ENCODE results near the gene FAM120B.

FAM120B gene

DNA sequence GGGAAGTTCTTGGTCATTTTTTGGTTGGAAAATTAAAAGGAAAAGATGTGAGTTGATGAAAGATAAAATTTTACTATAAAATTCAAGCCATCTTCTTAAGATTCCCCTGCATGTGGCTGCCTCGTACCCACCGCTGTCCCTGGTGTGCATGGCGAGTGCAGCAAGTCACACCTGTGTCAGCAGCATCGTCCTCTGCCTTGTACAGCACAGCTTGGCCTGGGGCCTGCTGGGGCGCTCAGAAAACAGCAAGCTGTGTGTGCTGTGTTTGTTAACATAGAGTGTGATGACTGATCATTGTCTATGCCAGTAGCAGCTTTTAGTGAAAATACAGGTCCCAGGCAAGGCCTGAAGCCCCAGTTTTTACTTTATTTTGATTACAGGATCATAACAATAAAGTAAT is 56.7 kb downstream of the FAM120B start:
- no peak for DNase-seq

DNA sequence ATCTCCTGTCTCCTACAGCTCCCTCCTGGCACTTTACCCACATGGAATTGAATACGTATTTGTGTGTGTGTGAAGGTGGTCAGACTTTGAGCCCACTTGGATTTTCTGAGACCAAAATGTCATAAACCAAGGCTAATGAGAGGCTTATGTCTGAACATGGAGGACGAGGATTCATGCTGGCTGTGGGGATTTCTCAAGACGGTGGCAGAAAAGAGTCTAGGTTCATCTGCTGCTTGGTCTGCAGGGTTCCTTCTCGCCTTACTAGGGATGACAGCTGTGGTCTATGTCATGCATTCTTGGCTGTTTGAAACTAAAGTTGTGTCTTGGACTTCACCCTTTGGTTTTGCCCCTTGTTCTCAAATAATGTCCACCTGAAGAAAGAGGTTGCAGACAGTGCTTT is 58.6 kb downstream of the FAM120B start:
- DNase-seq = no peak

GRCh38 chr6:170365593-170365992 is 59.0 kb downstream of the FAM120B start:
- no peak for DNase-seq

GRCh38 chr6:170366248-170366960 is 59.8 kb downstream of the FAM120B start:
- DNase-seq = no peak

- no peak for DNase-seq
Observed at GRCh38 chr6:170367241-170367640, 60.7 kb downstream of the FAM120B start.

DNA sequence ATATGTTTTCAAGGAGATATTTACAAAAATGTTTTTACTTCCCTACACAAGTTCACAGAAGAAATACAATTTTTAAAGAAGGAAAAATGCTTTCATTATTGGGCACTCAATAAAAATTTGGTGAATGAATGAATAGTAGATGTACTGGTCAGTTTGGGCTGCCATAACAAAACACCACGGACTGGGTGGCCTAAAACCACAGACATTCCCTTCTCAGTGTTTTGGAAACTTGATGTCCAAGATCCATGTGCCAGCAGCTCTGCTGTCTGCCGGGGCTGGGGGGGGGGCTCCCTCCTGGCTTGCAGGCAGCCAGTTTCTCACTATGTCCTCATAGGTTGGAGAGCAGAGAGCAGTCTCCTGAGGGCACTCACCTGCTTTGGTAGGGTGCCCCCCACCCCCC is 62.0 kb downstream of the FAM120B start:
- no peak for DNase-seq

DNA sequence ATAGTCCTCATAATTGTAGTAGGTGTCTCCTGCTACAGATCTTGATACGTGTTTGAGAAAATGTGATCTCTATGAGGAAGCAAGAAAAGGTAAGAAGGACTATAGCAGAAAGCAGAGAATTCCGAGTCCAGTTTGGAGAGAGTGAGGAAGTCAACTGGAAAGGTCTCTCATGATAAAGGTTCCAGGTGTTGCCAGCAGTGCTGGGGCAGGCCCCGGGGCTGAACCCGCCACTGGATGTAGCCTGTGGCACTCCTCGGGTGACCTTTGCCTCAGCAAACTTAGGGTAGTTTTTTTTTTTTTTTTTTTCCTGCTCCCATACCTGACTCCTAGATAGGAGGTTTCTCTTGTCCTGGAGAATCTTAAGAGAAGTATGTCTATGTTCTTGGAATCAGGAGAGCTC is 62.8 kb downstream of the FAM120B start:
- DNase-seq = no peak

DNA sequence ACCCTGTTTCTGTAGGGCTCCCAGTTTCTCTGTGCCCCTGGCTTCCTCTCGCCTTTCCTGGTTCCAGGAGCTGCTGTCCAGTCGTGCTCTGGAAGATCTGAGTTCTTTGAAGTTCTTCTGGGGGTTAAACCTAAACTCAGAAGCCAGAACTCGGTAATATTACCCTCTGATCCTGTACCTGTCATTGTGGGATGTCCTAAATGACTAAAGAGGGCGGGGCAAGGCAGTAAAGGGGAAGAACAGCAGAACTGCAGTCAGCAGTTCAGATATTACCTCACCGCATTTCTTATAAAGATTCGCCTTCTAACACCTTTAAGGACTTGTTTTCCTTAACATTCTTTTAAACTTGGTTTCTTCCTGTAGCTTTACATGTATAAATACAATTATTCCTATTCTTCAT is 63.9 kb downstream of the FAM120B start:
- no peak for DNase-seq

DNA sequence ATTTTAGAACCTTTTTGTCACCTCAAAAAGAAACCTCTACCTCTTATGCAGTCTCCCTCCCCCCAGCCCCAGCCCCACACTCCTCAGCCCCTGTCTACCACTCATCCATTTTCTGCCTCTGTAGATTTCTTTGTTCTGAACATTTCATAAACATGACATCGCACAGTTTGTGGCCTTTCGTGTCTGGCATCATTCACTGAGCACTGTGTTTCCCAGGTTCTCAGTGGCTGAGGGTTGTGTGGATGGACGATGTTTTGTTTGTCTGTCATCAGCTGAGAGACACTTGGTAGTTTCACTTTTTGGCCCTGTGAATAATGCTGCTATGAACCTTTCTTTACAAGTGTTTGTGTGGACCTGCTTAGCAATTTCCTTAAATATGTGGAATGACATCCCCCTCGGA is 64.5 kb downstream of the FAM120B start:
- peak; percentile 29 for DNase-seq

- DNase-seq = no peak
Observed at GRCh38 chr6:170371588-170371987, 65.0 kb downstream of the FAM120B start.

GRCh38 chr6:170372380-170373325 is 66.1 kb downstream of the FAM120B start:
- no peak for DNase-seq

DNA sequence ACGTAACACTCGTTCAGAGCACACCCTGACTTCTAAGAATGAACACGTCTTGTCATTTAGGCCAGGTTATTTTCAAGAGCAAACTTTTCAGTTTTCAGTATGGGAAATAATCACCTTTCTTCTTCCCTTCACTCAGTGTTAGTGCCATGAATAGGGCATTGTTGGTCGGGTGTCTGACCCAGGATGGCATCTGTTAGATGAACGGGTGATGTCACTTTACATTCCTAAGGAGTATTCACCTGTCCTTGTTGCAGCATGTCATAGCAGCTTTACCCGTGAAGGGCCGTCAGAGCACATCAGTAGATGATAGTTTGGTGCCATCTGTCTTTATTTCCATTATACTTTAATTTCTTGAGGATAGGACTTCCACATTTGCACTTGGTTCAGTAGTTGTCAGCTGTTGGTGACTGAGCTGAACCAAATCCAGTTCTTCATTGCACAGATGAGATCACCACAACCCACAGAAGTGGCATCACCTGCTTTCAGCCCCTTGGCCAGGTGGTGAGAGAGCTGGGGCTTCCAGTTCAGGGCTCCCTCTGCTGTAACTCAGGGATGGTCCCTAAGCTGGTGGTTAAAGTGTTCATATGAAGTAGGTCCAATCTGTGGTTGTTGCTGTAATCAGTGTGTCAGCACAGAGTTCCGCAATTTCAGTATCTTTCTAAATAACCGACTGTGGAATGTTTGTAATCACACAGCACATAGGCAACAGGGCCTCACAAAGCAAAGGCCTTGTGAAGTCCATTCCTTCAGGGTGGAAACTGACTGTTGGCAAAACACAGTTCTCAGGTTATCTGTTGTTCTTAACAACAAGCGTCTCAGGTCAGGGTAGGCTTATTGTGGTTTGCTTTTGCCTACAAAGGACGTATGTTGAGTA is 68.2 kb downstream of the FAM120B start:
- no peak for DNase-seq

GRCh38 chr6:170375661-170376060 is 69.1 kb downstream of the FAM120B start:
- no peak for DNase-seq

DNA sequence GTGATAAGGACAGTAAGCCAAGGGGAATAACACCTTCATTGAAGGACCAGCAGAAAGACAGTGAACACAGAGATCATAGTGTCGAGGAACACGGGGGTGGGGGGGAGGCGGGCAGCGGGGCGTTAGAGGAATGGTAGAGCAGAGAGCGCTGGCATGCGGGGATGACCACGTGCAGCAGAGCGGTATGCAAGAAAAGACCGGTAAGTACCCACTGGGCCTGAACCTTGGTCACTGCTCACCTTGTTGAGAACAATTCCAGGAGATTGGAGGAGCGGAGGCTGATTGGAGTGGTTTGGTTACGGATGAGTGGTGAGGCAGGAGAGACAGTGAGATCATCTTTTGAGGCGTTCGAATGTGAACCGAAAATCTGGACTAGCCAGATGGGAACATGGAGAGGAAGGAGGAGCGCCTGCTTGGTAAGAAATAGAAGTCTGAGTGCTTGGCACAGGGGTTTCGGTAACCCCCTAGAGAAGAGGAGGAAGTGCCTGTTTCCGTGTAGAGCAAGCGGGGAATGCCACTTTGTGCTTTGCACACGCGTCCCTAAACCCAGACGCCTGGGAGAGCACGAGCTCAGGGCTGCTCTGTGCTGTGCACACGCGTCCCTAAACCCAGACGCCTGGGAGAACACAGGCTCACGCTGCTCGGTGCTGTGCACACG is 70.0 kb downstream of the FAM120B start:
- no peak for DNase-seq

- no peak for DNase-seq
Observed at GRCh38 chr6:170378502-170378901, 71.9 kb downstream of the FAM120B start.

GRCh38 chr6:170381562-170381961 is 75.0 kb downstream of the FAM120B start:
- no peak for DNase-seq

DNA sequence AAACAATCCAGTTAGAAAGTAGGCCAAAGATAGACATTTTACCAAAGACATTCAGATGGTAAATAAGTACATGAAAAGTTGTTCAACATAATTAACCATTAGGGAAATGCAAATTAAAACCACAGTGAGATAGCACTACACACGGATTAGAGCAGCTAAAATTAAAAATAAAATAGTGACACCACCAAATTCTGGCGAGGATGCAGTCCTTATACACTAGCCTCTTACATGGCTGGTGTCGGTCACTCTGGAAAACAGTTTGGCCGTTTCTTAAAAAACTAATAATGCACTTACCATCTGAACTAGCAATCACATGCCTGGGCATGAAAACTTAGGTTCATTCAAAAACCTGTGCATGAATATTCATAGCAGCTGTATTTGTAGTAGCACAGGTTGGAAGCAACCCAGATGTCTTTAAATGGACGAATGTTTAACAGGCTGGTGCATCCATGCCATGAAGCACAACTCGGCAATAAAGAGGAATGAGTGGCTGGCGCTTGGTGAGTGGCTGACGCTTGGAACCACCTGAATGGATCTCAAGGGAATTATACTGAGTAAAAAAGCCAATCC is 77.0 kb downstream of the FAM120B start:
- no peak for DNase-seq

- no peak for DNase-seq
Observed at GRCh38 chr6:170385506-170385905, 78.9 kb downstream of the FAM120B start.

DNA sequence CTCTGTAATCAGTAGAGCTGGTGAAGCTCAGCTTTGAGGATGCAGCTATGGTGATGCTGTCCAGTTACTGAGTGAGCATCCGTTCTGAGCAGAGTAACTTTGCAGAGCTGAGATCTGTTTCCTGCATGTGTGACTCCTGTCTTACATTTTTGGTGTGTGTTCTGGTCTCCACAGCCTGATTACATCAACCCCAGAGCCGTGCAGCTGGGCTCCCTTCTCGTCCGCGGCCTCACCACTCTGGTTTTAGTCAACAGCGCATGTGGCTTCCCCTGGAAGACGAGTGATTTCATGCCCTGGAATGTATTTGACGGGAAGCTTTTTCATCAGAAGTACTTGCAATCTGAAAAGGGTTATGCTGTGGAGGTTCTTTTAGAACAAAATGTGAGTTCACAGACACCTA is 81.6 kb downstream of the FAM120B start:
- DNase-seq = peak; percentile 81

- no peak for DNase-seq
Observed at GRCh38 chr6:170393033-170393432, 86.5 kb downstream of the FAM120B start.

- peak; percentile 31 for DNase-seq
Observed at GRCh38 chr6:170393807-170394399, 87.3 kb downstream of the FAM120B start.

- no peak for DNase-seq
Observed at GRCh38 chr6:170394980-170395379, 88.4 kb downstream of the FAM120B start.
